Measurements from ENCODE around the gene RTN4R. TPM values are rescaled to one million over a fixed set of nuclear protein-coding genes. Genes with fewer than 3 reads are reported as not detected.

RTN4R gene
- total and polyA plus RNA-seq, 8 donors, result 3.7 to 10.9 (median 6.8) TPM

- Histone ChIP-seq H3K4me1 (peaks cover 7 to 16% of the 10 kb centered on the region in 2 donors), H3K36me3 (no peaks in the 10 kb centered on the region), H3K4me3 (no peak overlapping the region), H3K9me3 (no peaks in the 10 kb centered on the region), H3K27me3 (peaks cover 0 to 39% of the 10 kb centered on the region in 2 donors), H3K27ac (no peak overlapping the region)
- intact Hi-C loops (cut with DNase I), result no loop called here
- ATAC-seq (no peak), DNase-seq (peak in 1 of 4 donors; percentile 30)
- TF ChIP-seq, protein P1, sequence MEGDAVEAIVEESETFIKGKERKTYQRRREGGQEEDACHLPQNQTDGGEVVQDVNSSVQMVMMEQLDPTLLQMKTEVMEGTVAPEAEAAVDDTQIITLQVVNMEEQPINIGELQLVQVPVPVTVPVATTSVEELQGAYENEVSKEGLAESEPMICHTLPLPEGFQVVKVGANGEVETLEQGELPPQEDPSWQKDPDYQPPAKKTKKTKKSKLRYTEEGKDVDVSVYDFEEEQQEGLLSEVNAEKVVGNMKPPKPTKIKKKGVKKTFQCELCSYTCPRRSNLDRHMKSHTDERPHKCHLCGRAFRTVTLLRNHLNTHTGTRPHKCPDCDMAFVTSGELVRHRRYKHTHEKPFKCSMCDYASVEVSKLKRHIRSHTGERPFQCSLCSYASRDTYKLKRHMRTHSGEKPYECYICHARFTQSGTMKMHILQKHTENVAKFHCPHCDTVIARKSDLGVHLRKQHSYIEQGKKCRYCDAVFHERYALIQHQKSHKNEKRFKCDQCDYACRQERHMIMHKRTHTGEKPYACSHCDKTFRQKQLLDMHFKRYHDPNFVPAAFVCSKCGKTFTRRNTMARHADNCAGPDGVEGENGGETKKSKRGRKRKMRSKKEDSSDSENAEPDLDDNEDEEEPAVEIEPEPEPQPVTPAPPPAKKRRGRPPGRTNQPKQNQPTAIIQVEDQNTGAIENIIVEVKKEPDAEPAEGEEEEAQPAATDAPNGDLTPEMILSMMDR (IDR thresholded peaks at IDR 0.05), result no peak
Measured at GRCh38 chr22:20297414-20298109, 29.4 kb upstream of the RTN4R start.

GRCh38 chr22:20296598-20296997 lies 28.5 kb upstream of the RTN4R start:
- peaks cover 0 to 31% of the 10 kb centered on the region in 2 donors for H3K27me3 ChIP-seq

GRCh38 chr22:20295262-20296064 lies 27.3 kb upstream of the RTN4R start:
- Histone ChIP-seq H3K4me3 (no peak overlapping the region), H3K9me3 (no peaks in the 10 kb centered on the region), H3K27me3 (peaks cover 0 to 29% of the 10 kb centered on the region in 2 donors), H3K36me3 (no peaks in the 10 kb centered on the region), H3K27ac (no peak overlapping the region), H3K4me1 (peaks cover 7 to 16% of the 10 kb centered on the region in 2 donors)
- intact Hi-C loops (cut with DNase I), result no loop called here
- ATAC-seq (no peak), DNase-seq (no peak)
- TF ChIP-seq, protein P1 (IDR thresholded peaks at IDR 0.05), result no peak

More at GRCh38 chr22:20296598-20296997, 28.5 kb upstream of the RTN4R start:
- Histone ChIP-seq H3K4me3 (no peak overlapping the region), H3K4me1 (peaks cover 7 to 16% of the 10 kb centered on the region in 2 donors), H3K36me3 (no peaks in the 10 kb centered on the region), H3K27ac (no peak overlapping the region), H3K9me3 (no peaks in the 10 kb centered on the region)
- intact Hi-C loops (cut with DNase I), result no loop called here
- ATAC-seq (no peak), DNase-seq (no peak)
- TF ChIP-seq, protein P1 (IDR thresholded peaks at IDR 0.05), result no peak

DNA sequence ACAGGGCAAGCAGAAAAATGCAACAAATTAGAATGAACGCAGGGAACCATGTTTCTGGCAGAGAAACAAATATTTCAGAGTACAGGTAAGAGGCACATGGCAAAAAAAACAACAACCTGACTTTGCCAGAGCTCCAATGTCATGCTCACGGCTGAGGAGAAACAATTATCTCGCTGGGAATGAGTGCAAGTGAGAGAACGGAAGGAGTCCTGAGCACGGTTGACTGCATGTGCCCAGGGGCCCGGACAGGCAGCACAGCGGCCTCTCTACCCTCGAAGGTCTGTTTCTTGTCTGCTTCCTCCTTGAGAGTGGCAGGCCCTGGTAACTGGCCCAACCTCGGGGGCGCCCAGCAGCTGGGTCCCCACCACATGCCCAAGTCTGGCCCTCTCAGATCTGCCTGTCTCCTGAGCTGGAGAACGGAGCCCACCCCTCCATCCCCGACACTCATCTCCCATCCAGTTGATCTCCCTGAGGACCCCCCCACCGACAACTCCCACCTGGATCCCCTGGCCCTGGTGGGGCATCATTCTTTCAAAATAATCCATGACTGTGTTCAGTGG lies 24.6 kb upstream of the RTN4R start:
- DNase-seq (no peak), ATAC-seq (no peak)
- Histone ChIP-seq H3K4me3 (no peak overlapping the region), H3K4me1 (no peaks in the 10 kb centered on the region), H3K36me3 (no peaks in the 10 kb centered on the region), H3K9me3 (no peaks in the 10 kb centered on the region), H3K27me3 (peaks cover 0 to 24% of the 10 kb centered on the region in 2 donors), H3K27ac (no peak overlapping the region)
- intact Hi-C loops (cut with DNase I), result no loop called here
- TF ChIP-seq, protein P1 (IDR thresholded peaks at IDR 0.05), result no peak

- TF ChIP-seq, protein P1 (IDR thresholded peaks at IDR 0.05), result no peak
- no peak for ATAC-seq
- intact Hi-C loops (cut with DNase I), result no loop called here
Measured at GRCh38 chr22:20292108-20292507, 24.0 kb upstream of the RTN4R start.

More at GRCh38 chr22:20292108-20292507, 24.0 kb upstream of the RTN4R start:
- H3K4me1 ChIP-seq, result no peaks in the 10 kb centered on the region
- no peaks in the 10 kb centered on the region for H3K36me3 ChIP-seq
- H3K27me3 ChIP-seq, result peaks cover 0 to 24% of the 10 kb centered on the region in 2 donors
- no peak for DNase-seq
- no peak overlapping the region for H3K27ac ChIP-seq
- H3K9me3 ChIP-seq, result no peaks in the 10 kb centered on the region
- no peak overlapping the region for H3K4me3 ChIP-seq

Measured in left lung (tissue), 10 donors.